Glomerular visceral epithelial cell (primary cell): ENCODE data around the gene DGCR6L.
"Not testable (repeated sequence)": the region's sequence is repeated elsewhere in the genome, so short reads cannot be mapped to it uniquely, and the experiment has no call there.

Source experiments
- DNase-seq: peaks from one replicate; pipeline ENCODE4 v3.0.0-alpha.2; 2016; ENCODE audit errors: extremely low spot score

Gene DGCR6L

GRCh38 chr22:20325996-20326395, 6.1 kb upstream of the DGCR6L start:
- DNase-seq, result not testable (repeated sequence)

DNA sequence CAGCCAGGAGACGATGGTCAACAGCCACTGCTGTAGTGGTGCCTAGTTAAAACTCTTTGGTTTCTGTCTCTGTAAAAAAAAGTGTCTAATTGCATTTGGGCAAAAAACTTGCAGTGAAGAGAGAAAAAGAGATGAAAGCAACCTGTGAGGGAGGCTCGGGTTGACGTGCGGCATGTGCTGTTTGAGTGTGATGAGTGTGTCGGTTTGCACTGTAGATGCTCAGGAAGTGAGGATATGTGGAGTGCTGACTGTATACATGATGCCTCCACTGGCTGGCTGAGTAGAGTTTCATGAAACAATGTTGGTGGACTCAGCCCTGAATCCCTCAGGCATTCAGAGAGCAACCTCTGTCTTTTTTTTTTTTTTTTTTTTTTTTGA, 4.3 kb upstream of the DGCR6L start:
- DNase-seq, result no peak

- not testable (repeated sequence) for DNase-seq
Measured at GRCh38 chr22:20321552-20322211, 1.8 kb upstream of the DGCR6L start.

- DNase-seq, result not testable (repeated sequence)
Measured at GRCh38 chr22:20320659-20321551, 1.0 kb upstream of the DGCR6L start.

DNA sequence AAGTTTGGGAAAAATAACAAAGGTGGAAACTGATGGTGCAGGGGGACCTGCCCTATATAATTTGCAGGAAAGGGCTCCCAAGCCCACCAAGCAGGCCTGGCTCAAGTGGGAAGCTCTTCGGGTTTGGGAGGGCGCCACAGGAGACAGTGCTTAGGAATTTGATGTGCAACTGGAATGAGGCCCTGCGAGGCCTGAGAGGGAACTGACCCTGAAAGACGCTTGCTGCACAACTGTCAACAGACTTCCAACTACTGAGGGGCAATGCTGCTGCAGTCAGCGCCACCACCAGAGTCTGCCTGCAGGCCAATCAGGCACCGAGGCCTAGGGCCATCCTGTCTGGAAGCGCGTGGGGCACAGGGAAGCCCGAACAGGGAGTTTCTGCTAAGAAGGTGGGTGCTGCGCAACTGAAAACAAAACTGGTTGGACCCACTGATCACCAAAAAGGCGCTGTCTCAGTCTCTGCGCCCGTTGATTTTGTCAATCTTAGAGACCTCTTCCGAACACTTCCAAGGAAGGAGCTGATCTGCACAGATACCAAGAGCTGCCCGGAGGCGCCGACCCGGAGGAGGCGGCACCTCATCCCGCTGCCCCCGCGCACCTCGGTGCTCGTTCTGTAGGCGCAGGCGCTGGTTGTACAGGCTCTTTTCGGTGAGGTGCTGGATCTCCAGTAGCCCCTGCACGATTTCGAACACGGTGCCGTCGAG, 667 bp downstream of the DGCR6L start:
- peak; percentile 11 for DNase-seq

GRCh38 chr22:20318043-20318688, 1.7 kb downstream of the DGCR6L start:
- not testable (repeated sequence) for DNase-seq

GRCh38 chr22:20317402-20318042, 2.3 kb downstream of the DGCR6L start:
- DNase-seq, result not testable (repeated sequence)

- no peak for DNase-seq
Measured at GRCh38 chr22:20316844-20317401, 2.9 kb downstream of the DGCR6L start.

GRCh38 chr22:20316217-20316843, 3.5 kb downstream of the DGCR6L start:
- DNase-seq, result no peak

DNA sequence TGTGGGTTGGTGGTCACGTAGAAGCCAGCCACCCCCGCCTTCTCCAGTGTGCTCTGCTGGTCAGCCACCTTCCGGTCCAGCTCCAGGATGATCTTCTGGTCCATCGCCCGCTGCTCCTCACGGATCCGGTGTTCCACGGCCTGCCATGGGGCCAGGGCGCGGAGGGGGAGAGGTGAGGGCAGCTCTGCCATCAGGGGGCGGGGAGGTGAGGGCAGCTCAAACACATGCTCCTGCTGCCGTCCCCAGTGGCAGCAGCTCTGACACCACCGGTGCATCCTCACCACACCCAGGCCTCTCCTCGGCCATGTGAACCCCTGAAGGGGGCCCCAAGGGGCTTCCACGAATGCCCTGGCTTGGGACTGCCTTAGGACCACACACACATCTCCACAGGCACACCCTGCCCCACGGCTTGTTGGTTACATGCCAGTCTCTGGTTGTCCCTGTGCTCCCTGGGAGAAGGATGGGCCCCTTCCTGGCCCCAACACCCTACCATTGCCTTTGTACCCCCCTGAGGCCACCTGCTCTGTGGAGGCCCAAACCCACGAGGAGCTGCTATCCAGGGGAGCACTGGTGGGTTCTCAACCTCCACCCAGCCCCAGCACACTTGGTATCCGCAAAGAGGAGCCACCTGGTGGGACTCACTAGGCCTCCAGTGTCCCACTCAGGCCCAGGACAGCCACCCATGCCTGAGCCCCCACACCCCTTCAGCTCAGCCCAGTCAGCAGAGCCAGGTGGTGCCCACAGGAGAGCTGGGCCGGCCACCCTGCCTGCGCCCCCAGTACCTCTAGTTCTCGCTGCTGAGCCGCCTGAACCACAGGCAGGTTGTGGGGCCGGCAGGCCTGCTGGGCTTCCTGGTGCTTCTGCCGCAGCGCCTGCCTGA, 4.3 kb downstream of the DGCR6L start:
- no peak for DNase-seq

- not testable (repeated sequence) for DNase-seq
Measured at GRCh38 chr22:20314741-20315336, 5.0 kb downstream of the DGCR6L start.

DNA sequence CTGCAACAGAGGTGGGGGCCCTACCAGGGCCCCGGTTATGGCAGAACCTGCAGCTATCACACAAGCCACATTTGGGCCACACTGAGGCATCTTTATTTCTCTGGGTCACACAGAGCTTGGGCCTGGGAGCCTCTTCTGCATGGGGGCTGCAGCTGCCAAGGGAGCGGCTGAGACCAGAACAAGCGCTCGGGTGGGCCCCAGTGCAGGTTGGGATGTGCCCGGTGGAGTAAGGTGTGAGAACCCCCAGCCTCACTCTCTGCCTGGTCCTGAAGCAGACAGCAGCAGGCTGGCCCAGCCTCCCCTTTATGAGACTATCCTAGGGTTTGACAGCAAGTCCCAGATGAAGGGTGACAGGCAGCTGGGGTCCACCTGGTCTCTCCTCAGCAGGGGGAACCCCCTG, 5.7 kb downstream of the DGCR6L start:
- DNase-seq, result not testable (repeated sequence)

- DNase-seq, result not testable (repeated sequence)
Measured at GRCh38 chr22:20313306-20314077, 6.4 kb downstream of the DGCR6L start.

DNA sequence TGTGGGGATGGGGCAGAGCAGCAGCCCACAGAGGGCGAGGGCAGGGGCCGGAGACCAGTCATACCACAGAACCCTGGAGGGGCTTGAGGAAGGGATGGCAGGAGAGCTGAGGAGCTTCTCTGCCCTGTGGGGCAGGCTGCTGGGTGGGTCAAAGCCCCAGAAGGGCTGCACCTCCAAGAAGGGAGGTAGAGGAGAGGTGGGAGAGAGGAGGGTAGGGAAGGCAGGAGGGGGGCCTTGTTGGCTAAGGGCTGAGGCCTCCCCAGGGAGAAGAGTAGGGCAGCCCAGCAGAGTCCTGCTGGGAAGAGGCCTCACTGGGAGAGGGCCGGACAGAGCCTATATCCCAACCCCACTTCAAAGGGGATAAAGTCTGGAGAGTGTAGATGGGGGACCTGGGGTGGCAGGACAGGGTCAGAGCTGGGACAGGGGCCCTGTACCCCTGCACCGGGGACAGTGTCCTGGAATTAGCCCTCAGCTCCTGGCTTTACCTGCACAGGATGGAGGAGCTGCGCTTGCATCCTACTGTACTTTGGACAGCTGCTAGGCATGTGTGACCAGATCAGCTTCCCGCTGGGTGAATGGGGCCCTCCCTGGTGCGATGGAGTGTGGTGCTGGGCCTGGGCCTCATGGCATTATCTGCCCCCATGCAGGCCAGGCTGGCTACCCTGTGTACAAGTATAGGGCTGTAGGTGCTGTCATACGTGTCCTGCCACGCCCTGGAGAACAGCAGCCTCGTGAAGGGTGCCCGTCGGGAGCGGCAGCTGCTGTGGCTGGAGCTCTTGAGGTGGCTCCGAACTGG, 7.3 kb downstream of the DGCR6L start:
- no peak for DNase-seq

DNA sequence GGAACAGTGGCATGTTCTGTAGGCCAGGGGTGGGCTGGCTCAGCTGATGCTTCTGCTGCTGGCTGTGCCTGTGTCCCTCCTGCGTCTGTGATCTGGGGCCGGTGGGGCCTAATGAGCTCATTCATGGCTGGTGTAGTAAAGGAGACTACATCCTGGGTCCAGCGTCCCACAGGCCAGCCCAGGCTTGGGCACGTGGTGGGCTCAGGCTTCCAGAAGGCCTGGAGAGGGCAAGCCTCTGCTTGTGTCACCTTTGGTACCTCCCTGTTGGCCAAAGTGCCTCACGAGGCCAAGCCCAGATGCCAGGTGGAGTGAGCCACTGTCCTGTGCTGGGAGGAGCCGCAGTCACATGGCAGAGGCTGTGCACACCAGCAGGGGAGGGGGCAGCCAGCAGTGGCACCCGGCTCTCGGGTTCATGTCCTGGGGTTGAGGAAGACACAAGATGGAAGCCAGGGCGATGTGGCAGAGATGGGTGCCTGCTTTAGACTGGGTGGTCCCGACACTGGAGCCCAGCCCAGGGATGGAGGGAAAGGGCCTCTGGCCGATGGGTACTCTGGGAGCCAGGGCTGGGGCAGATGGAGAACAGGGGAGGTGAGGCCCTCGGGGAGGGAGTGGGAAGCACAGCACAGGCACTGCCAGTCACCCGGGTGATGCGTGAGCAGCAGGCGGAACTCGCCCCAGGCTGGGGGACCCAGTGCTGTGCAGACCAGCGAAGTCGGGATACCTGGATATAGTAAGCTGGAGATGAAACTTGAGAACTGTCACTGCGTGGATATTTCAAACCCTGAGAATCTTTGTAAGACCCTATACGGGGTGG, 8.4 kb downstream of the DGCR6L start:
- DNase-seq, result not testable (repeated sequence)

GRCh38 chr22:20310773-20311172, 9.1 kb downstream of the DGCR6L start:
- not testable (repeated sequence) for DNase-seq

- not testable (repeated sequence) for DNase-seq
Measured at GRCh38 chr22:20310180-20310579, 9.7 kb downstream of the DGCR6L start.
